Esophagus squamous epithelium (tissue), 4 donors: ENCODE measurements around the gene CLDN4.

Source experiments
- CTCF ChIP-seq, 6 experiments: fragments of 450-650 bp in 4 of 6; fragments of 200-600 bp in 2 of 6; sonication (generic) in 2 of 6; IDR thresholded peaks; one replicate each; pipeline ENCODE4 v1.5.1; 2016 to 2019; ENCODE audit warnings: antibody characterized with exemption in 6 of 6, mild to moderate bottlenecking in 4 of 6, moderate library complexity in 4 of 6
- POLR2A ChIP-seq, 4 donors: fragments of 450-650 bp; IDR thresholded peaks; one replicate each; pipeline ENCODE4 v1.6.1; 2017; ENCODE audit warnings: antibody characterized with exemption in 4 of 4, mild to moderate bottlenecking in 4 of 4, moderate library complexity in 3 of 4

GRCh38 chr7:73823257-73823656, 7.5 kb upstream of the CLDN4 start:
- TF ChIP-seq CTCF (IDR thresholded peaks at IDR 0.05) (no peak), POLR2A (IDR thresholded peaks at IDR 0.05) (no peak)
